HEK293 (cell line): ENCODE results near the gene TEX38.

Source experiments
- CTCF ChIA-PET: fragments of 350-600 bp; formaldehyde crosslinking; extraction: SDS; loops from one replicate; lab custom pipeline; 2021; ENCODE audit warnings: antibody characterized with exemption; lab: Yijun Ruan, JAX
- POLR2A ChIA-PET: fragments of 300-600 bp; formaldehyde crosslinking; extraction: SDS; loops from one replicate; lab custom pipeline; 2020; ENCODE audit warnings: antibody characterized with exemption, inconsistent platforms; lab: Yijun Ruan, JAX
- H3K27ac ChIP-seq: fragments of 200-500 bp; sonication (Bioruptor generic); 2 replicates; pipeline ENCODE4 v1.5.1; 2014; ENCODE audit warnings: low read depth, low read length, control low read depth, inconsistent platforms; ENCODE audit errors: extremely low read depth
- H3K36me3 ChIP-seq, 2 experiments: fragments of 200-500 bp in 1 of 2; sonication (Bioruptor generic) in 1 of 2; 1 replicate in 1 of 2; 2 replicates in 1 of 2; pipeline ENCODE4 v1.5.1; 2014 to 2017; ENCODE audit warnings: inconsistent platforms in 2 of 2, low read length in 2 of 2; ENCODE audit not compliant: control insufficient read depth in 2 of 2, insufficient read depth in 1 of 2
- H3K4me1 ChIP-seq: fragments of 200-500 bp; sonication (Bioruptor generic); 2 replicates; pipeline ENCODE4 v1.5.1; 2014; ENCODE audit warnings: mild to moderate bottlenecking, low read length, inconsistent platforms; ENCODE audit not compliant: control insufficient read depth, insufficient read depth
- H3K4me3 ChIP-seq: 2 replicates; pipeline ENCODE4 v1.5.1; 2011; ENCODE audit warnings: low read depth, mild to moderate bottlenecking, control low read depth, low read length, moderate library complexity
- H3K9me3 ChIP-seq: fragments of 200-500 bp; sonication (Bioruptor generic); 2 replicates; pipeline ENCODE4 v1.5.1; 2014; ENCODE audit warnings: low read depth, low read length, inconsistent platforms; ENCODE audit not compliant: control insufficient read depth, insufficient read depth
- GFI1B ChIP-seq: fragments of 450-650 bp; formaldehyde crosslinking; IDR thresholded peaks from 2 replicates; pipeline ENCODE4 v1.5.1; 2016; ENCODE audit warnings: missing biosample characterization, missing genetic modification characterization
- GLI4 ChIP-seq: fragments of 450-650 bp; formaldehyde crosslinking; IDR thresholded peaks from 2 replicates; pipeline ENCODE4 v1.5.1; 2016; ENCODE audit warnings: missing biosample characterization, missing genetic modification characterization
- HOXD13 ChIP-seq: sonication (generic); formaldehyde crosslinking; IDR thresholded peaks from 2 replicates; pipeline ENCODE4 v1.8.0; 2022; ENCODE audit warnings: missing genetic modification reagents, borderline replicate concordance
- MEIS1 ChIP-seq: sonication (generic); formaldehyde crosslinking; IDR thresholded peaks from 2 replicates; pipeline ENCODE4 v1.8.1; 2022; ENCODE audit warnings: missing genetic modification reagents, mild to moderate bottlenecking, borderline replicate concordance
- PRDM1 ChIP-seq: fragments of 450-650 bp; formaldehyde crosslinking; IDR thresholded peaks from 2 replicates; pipeline ENCODE4; 2016; ENCODE audit warnings: missing biosample characterization, missing genetic modification characterization
- SCRT2 ChIP-seq: fragments of 450-650 bp; formaldehyde crosslinking; IDR thresholded peaks from 2 replicates; pipeline ENCODE4 v1.5.1; 2016; ENCODE audit warnings: missing biosample characterization, missing genetic modification characterization
- SP2 ChIP-seq: fragments of 450-650 bp; formaldehyde crosslinking; IDR thresholded peaks from 2 replicates; pipeline ENCODE4 v1.5.1; 2016; ENCODE audit warnings: missing biosample characterization, missing genetic modification characterization
- ZBTB48 ChIP-seq: fragments of 450-650 bp; formaldehyde crosslinking; IDR thresholded peaks from 2 replicates; pipeline ENCODE4 v1.5.1; 2016; ENCODE audit warnings: missing biosample characterization, missing genetic modification characterization
- ZBTB8A ChIP-seq: fragments of 450-650 bp; formaldehyde crosslinking; IDR thresholded peaks from 2 replicates; pipeline ENCODE4 v1.5.1; 2016; ENCODE audit warnings: missing biosample characterization, missing genetic modification characterization
- ZEB2 ChIP-seq: fragments of 450-650 bp; formaldehyde crosslinking; IDR thresholded peaks from 2 replicates; pipeline ENCODE4 v1.5.1; 2016; ENCODE audit warnings: missing biosample characterization, missing genetic modification characterization
- ZFP3 ChIP-seq: fragments of 450-650 bp; formaldehyde crosslinking; IDR thresholded peaks from 2 replicates; pipeline ENCODE4 v1.5.1; 2016; ENCODE audit warnings: low read depth, missing biosample characterization, missing genetic modification characterization
- ZFP41 ChIP-seq: fragments of 450-650 bp; formaldehyde crosslinking; IDR thresholded peaks from 2 replicates; pipeline ENCODE4 v1.5.1; 2016; ENCODE audit warnings: missing biosample characterization, missing genetic modification characterization, borderline replicate concordance
- ZNF10 ChIP-seq: fragments of 450-650 bp; formaldehyde crosslinking; IDR thresholded peaks from 2 replicates; pipeline ENCODE4 v1.5.1; 2017; ENCODE audit warnings: missing biosample characterization, missing genetic modification characterization
- ZNF146 ChIP-seq: fragments of 450-650 bp; formaldehyde crosslinking; IDR thresholded peaks from 2 replicates; pipeline ENCODE4 v1.5.1; 2016; ENCODE audit warnings: missing biosample characterization, missing genetic modification characterization
- ZNF16 ChIP-seq: fragments of 450-650 bp; formaldehyde crosslinking; IDR thresholded peaks from 2 replicates; pipeline ENCODE4 v1.5.1; 2016; ENCODE audit warnings: low read depth, missing biosample characterization, missing genetic modification characterization
- ZNF311 ChIP-seq: fragments of 450-650 bp; formaldehyde crosslinking; IDR thresholded peaks from 2 replicates; pipeline ENCODE4 v1.5.1; 2017; ENCODE audit warnings: missing biosample characterization, missing genetic modification characterization, borderline replicate concordance
- ZNF404 ChIP-seq: fragments of 450-650 bp; formaldehyde crosslinking; IDR thresholded peaks from 2 replicates; pipeline ENCODE4 v1.5.1; 2017; ENCODE audit warnings: missing biosample characterization, missing genetic modification characterization
- ZNF423 ChIP-seq: fragments of 450-650 bp; formaldehyde crosslinking; IDR thresholded peaks from 2 replicates; pipeline ENCODE4 v1.5.1; 2016; ENCODE audit warnings: missing biosample characterization, missing genetic modification characterization
- ZNF426 ChIP-seq: fragments of 450-650 bp; formaldehyde crosslinking; IDR thresholded peaks from 2 replicates; pipeline ENCODE4 v1.5.1; 2017; ENCODE audit warnings: missing biosample characterization, missing genetic modification characterization, mild to moderate bottlenecking, inconsistent platforms, moderate library complexity
- ZNF433 ChIP-seq: fragments of 450-650 bp; formaldehyde crosslinking; IDR thresholded peaks from 2 replicates; pipeline ENCODE4 v1.5.1; 2016; ENCODE audit warnings: missing biosample characterization, missing genetic modification characterization, low read depth
- ZNF48 ChIP-seq: fragments of 450-650 bp; formaldehyde crosslinking; IDR thresholded peaks from 2 replicates; pipeline ENCODE4 v1.5.1; 2016; ENCODE audit warnings: missing biosample characterization, missing genetic modification characterization
- ZNF560 ChIP-seq: fragments of 450-650 bp; formaldehyde crosslinking; IDR thresholded peaks from 2 replicates; pipeline ENCODE4 v1.5.1; 2017; ENCODE audit warnings: missing biosample characterization, missing genetic modification characterization, borderline replicate concordance
- ZNF561 ChIP-seq: fragments of 450-650 bp; IDR thresholded peaks from 2 replicates; pipeline ENCODE4 v1.5.1; 2018; ENCODE audit warnings: missing biosample characterization, missing genetic modification characterization, borderline replicate concordance
- ZNF571 ChIP-seq: fragments of 450-650 bp; formaldehyde crosslinking; IDR thresholded peaks from 2 replicates; pipeline ENCODE4 v1.5.0; 2017; ENCODE audit warnings: missing biosample characterization, missing genetic modification characterization
- ZNF629 ChIP-seq: fragments of 450-650 bp; formaldehyde crosslinking; IDR thresholded peaks from 2 replicates; pipeline ENCODE4 v1.5.1; 2017; ENCODE audit warnings: missing biosample characterization, missing genetic modification characterization
- ZNF701 ChIP-seq: fragments of 450-650 bp; formaldehyde crosslinking; IDR thresholded peaks from 2 replicates; pipeline ENCODE4 v1.5.1; 2016; ENCODE audit warnings: missing biosample characterization, missing genetic modification characterization
- ZNF837 ChIP-seq: fragments of 450-650 bp; formaldehyde crosslinking; IDR thresholded peaks from 2 replicates; pipeline ENCODE4 v1.5.1; 2016; ENCODE audit warnings: missing biosample characterization, missing genetic modification characterization
- ZSCAN30 ChIP-seq: fragments of 450-650 bp; IDR thresholded peaks from 2 replicates; pipeline ENCODE4 v1.5.1; 2018; ENCODE audit warnings: missing biosample characterization, mild to moderate bottlenecking, missing genetic modification characterization, moderate library complexity
- ZXDB ChIP-seq: fragments of 450-650 bp; formaldehyde crosslinking; IDR thresholded peaks from 2 replicates; pipeline ENCODE4 v1.5.1; 2016; ENCODE audit warnings: missing biosample characterization, missing genetic modification characterization
- TF ChIP-seq, protein P1 (sequence below): fragments of 450-650 bp; formaldehyde crosslinking; IDR thresholded peaks from 2 replicates; pipeline ENCODE4 v1.5.1; 2017; ENCODE audit warnings: missing biosample characterization, missing genetic modification characterization
- TF ChIP-seq, protein P2 (sequence below): fragments of 450-650 bp; formaldehyde crosslinking; IDR thresholded peaks from 2 replicates; pipeline ENCODE4 v1.5.1; 2016; ENCODE audit warnings: missing biosample characterization, missing genetic modification characterization, borderline replicate concordance
- TF ChIP-seq, protein P3 (sequence below): fragments of 450-650 bp; formaldehyde crosslinking; IDR thresholded peaks from 2 replicates; pipeline ENCODE4 v1.5.1; 2016; ENCODE audit warnings: missing biosample characterization, missing genetic modification characterization
- TF ChIP-seq, protein P4 (sequence below): fragments of 450-650 bp; formaldehyde crosslinking; IDR thresholded peaks from 2 replicates; pipeline ENCODE4 v1.5.1; 2016; ENCODE audit warnings: missing biosample characterization, missing genetic modification characterization, low read depth

Gene TEX38

DNA sequence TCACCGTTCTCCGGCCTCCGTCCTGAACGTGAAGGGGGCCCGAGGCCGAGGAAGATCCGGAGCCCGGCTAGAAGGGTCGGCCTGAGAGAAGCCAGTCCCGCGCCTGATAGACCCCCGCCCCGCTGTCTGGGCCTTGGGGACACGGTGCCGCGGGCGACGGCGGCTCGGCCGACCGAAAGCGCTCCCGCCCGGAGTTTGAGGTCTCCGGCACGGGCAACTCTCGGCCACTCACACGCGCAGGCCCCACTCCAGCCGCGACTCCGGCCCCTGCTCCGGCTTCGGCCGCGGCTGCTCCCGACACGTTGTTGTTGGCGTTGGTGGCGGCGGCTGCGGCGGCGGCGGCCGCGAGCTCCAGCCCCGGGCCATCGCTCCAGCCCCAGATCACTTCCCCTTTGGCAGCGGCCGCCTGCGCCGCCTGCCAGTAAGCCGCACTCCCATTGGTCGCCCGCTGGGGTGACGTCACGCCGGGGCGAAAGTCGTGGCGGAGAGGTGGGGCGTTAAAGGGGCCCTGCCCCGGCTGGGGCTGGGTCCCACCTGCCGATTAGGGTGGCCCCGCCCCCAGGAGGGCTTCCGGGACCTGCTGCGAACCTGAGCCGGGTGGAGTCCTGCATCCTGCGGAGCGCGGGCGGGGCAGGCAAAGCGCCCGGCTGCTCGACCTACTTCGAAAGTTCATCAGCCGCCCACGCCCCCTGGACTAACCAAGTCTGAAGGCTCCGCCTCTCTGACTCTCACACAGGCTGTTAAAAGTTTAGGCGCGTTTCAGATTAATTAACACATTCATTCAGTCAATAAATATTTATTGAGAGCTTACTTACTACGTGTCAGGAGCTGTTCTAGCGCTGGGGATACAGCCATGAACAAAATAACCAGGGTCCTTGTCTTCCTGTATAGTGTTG, 47.3 kb downstream of the TEX38 start, which contains the start of gene EFCAB14:
TSS of gene EFCAB14 (minus strand) at position 388 of the 896 bp plus-strand sequence. CDS start 1,027 bp downstream, outside the sequence.
- ChIA-PET POLR2A (interaction anchor here (0.5 to 1.6 kb wide), 6 partner anchors 9 to 930 kb away, joined by 3 to 5 read pairs (median 3); partner anchors contain the start of genes MKNK1 and STIL), CTCF (interaction anchor here (1.4 kb wide), 1 partner anchor 18 kb away, joined by 3 read pairs; no protein-coding TSS in a partner anchor)
- TF ChIP-seq ZNF404 (no peak), ZNF426 (tag by site-specific recombination) (no peak), MEIS1 (no peak), ZBTB48 (tag by site-specific recombination) (no peak), ZNF311 (tag by site-specific recombination) (no peak), SP2 (tag by site-specific recombination) (peak; percentile 99), ZBTB8A (peak; percentile 95), HOXD13 (no peak), PRDM1 (tag by site-specific recombination) (peak; percentile 85), ZNF837 (tag by site-specific recombination) (no peak), ZNF48 (no peak), ZNF701 (tag by site-specific recombination) (no peak), ZFP41 (tag by site-specific recombination) (no peak), ZNF10 (tag by site-specific recombination) (peak; percentile 43; the same call in 1 of the 2 replicates), ZNF16 (tag by site-specific recombination) (no peak), ZFP3 (tag by site-specific recombination) (no peak), ZNF423 (peak; percentile 86), ZNF571 (no peak), GFI1B (tag by site-specific recombination) (no peak), ZNF433 (tag by site-specific recombination) (no peak), ZNF629 (tag by site-specific recombination) (peak; percentile 99), ZNF560 (tag by site-specific recombination) (no peak), ZEB2 (peak; percentile 94), GLI4 (no peak), ZSCAN30 (tag by site-specific recombination) (peak; percentile 82), ZNF146 (tag by site-specific recombination) (no peak), ZXDB (tag by site-specific recombination) (peak; percentile 83), SCRT2 (tag by site-specific recombination) (0 out of 2 replicates have a peak, but pooled peaks have one; percentile 9), ZNF561 (peak; percentile 63)
- TF ChIP-seq, protein P1, sequence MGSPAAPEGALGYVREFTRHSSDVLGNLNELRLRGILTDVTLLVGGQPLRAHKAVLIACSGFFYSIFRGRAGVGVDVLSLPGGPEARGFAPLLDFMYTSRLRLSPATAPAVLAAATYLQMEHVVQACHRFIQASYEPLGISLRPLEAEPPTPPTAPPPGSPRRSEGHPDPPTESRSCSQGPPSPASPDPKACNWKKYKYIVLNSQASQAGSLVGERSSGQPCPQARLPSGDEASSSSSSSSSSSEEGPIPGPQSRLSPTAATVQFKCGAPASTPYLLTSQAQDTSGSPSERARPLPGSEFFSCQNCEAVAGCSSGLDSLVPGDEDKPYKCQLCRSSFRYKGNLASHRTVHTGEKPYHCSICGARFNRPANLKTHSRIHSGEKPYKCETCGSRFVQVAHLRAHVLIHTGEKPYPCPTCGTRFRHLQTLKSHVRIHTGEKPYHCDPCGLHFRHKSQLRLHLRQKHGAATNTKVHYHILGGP (tag by site-specific recombination): no peak
- TF ChIP-seq, protein P2, sequence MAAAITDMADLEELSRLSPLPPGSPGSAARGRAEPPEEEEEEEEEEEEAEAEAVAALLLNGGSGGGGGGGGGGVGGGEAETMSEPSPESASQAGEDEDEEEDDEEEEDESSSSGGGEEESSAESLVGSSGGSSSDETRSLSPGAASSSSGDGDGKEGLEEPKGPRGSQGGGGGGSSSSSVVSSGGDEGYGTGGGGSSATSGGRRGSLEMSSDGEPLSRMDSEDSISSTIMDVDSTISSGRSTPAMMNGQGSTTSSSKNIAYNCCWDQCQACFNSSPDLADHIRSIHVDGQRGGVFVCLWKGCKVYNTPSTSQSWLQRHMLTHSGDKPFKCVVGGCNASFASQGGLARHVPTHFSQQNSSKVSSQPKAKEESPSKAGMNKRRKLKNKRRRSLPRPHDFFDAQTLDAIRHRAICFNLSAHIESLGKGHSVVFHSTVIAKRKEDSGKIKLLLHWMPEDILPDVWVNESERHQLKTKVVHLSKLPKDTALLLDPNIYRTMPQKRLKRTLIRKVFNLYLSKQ: no peak
- TF ChIP-seq, protein P3, sequence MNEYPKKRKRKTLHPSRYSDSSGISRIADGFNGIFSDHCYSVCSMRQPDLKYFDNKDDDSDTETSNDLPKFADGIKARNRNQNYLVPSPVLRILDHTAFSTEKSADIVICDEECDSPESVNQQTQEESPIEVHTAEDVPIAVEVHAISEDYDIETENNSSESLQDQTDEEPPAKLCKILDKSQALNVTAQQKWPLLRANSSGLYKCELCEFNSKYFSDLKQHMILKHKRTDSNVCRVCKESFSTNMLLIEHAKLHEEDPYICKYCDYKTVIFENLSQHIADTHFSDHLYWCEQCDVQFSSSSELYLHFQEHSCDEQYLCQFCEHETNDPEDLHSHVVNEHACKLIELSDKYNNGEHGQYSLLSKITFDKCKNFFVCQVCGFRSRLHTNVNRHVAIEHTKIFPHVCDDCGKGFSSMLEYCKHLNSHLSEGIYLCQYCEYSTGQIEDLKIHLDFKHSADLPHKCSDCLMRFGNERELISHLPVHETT: no peak
- TF ChIP-seq, protein P4, sequence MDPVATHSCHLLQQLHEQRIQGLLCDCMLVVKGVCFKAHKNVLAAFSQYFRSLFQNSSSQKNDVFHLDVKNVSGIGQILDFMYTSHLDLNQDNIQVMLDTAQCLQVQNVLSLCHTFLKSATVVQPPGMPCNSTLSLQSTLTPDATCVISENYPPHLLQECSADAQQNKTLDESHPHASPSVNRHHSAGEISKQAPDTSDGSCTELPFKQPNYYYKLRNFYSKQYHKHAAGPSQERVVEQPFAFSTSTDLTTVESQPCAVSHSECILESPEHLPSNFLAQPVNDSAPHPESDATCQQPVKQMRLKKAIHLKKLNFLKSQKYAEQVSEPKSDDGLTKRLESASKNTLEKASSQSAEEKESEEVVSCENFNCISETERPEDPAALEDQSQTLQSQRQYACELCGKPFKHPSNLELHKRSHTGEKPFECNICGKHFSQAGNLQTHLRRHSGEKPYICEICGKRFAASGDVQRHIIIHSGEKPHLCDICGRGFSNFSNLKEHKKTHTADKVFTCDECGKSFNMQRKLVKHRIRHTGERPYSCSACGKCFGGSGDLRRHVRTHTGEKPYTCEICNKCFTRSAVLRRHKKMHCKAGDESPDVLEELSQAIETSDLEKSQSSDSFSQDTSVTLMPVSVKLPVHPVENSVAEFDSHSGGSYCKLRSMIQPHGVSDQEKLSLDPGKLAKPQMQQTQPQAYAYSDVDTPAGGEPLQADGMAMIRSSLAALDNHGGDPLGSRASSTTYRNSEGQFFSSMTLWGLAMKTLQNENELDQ (tag by site-specific recombination): no peak

More for the DNA sequence above, 47.3 kb downstream of the TEX38 start, which contains the start of gene EFCAB14:
- no peaks in the 10 kb centered on the region for H3K9me3 ChIP-seq
- peak within 1 kb of the TSS; percentile 95 for H3K4me3 ChIP-seq
- peak within 1 kb of the TSS; percentile 65 for H3K27ac ChIP-seq
- H3K4me1 ChIP-seq: peaks cover 3% of the 10 kb centered on the region; the same call in 1 of the 2 replicates
- peaks cover 13 to 35% of the 10 kb centered on the region in 2 experiments; a peak in 2 of 3 replicates for H3K36me3 ChIP-seq
